NK-92 treated with Interleukin-12 subunit alpha and Interleukin-12 subunit beta, amount 100 ng/mL, for 24 hours (cell line): ENCODE data around the gene HSPA1B.
"Not testable (repeated sequence)": the region's sequence is repeated elsewhere in the genome, so short reads cannot be mapped to it uniquely, and the experiment has no call there.

Source experiments
- DNase-seq: peaks from one replicate; lab custom pipeline; 2025; lab: John Stamatoyannopoulos, UW

The HSPA1B gene

DNA sequence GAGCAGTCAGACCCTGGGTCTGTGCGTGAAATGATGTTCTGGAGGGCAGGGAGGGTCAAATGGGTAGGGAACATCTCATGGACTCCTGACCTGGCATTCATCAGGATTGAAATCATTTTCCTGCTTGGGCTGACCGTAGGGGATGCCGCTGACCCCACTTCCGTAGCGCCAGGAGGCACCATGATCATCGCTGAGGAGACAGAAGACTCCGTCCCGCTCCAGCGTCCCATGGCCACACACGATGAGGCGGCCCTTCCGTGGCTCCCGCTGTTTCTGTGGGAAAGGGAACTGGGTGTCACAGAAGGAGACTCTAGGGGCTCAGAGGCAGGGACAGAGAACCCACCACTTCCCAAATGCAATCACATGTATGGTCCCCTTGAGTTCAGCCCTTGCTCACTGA lies 32.8 kb downstream of the HSPA1B start:
- no peak for DNase-seq

DNA sequence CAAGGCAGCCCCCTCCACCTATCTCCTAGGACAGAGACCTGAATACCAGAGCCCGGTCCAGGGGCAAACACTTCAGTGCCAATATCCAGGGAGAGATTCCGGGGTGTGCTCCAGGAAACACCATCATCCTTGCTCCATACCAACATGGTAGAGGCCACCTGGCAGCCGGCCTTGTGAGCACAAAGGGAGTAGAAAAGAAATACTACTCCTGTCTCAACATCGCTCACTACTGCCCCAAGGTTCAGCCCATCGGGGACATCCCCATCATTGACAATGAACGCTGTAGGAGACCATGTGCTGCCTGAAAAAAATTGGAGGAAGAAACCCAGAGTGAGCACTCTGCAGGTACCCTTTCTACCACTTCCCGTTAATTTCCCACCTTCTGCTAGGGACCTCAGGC lies 33.6 kb downstream of the HSPA1B start:
- DNase-seq = no peak

DNA sequence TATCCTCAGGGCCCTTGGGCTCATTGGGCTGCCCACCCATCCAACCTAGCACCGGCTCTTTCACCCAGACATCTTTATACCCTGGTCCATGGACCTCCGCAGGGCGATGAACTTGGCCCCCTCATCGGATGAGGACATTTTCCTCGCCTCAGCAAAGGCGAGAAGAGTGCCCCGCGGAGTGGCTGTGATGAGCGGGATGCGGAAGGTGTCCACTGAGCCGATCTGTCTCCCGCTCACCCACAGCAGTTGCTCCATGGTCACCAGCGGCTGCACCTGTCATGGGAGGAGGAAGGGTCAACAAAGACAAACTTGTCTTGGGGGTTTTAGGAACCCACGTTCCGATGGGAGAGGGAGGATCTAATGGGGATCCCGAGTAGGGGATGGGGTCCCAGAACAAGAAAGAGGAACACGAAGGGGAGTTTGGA lies 34.4 kb downstream of the HSPA1B start:
- DNase-seq = no peak

DNA sequence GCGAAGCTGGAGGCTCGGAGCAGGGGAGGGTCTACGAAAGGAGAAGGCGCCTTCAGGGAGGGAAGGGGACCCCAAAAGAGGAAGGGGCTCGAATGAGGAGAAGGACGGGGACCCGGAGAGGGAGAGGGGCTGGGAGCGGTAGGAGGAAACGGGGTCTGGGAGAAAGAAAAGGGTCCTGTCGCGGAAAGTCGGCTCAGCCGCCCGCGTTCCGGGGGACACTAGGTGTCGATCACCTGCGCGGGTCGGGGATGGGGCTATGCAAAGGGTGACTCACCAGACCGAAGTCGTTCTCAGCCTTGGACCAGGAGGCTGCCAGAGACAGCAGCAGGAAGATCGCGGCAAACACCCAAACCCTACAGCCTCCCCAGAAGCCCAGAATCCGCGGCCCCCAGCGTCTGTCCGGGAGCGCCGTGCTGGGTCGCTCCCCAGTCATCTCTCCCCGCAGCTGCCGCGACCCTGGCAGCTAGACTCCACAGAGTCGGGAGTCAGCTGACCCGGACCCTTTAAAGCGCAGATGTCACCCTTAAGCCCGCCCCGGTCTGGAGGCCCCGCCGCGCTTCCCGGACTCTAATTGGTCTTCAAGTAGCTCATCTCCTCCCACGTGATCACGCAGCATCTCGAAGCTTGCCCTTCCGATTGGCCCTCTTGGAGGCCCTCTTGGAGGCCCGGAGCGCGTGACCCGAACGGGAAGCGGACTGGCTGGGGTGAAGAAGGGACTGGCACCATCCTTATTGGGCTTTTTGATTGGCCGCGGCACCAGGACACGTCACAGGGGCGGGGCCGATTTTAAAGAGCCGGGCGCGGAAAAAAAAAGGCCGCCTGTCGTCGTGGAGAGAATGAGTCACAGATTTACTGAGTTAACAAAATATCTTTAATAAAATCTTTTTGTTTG lies 35.1 kb downstream of the HSPA1B start, which contains the start of gene NEU1:
Gene NEU1 (minus strand): TSS at position 478 of the 892 bp plus-strand sequence. CDS start 45 bp downstream, at position 433.
- DNase-seq = peak; percentile 100

DNA sequence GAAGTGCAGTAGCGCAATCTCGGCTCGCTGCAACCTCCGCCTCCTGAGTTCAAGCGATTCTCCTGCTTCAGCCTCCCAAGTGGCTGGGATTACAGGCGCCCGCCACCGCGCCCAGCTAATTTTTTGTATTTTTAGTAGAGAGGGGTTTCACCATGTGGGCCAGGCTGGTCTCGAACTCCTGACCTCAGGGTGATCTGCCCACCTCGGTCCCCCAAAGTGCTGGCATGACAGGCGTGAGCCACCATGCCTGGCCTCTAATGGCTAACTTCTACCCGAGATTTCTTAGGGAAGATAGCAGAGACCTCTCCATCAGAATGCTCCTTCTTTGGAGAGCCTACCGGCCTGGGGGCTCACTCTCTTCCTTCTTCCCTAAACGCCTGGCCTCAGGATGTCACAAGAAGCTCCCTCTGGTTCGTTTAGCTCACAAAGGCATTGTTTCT lies 36.6 kb downstream of the HSPA1B start:
- DNase-seq = not testable (repeated sequence)

DNA sequence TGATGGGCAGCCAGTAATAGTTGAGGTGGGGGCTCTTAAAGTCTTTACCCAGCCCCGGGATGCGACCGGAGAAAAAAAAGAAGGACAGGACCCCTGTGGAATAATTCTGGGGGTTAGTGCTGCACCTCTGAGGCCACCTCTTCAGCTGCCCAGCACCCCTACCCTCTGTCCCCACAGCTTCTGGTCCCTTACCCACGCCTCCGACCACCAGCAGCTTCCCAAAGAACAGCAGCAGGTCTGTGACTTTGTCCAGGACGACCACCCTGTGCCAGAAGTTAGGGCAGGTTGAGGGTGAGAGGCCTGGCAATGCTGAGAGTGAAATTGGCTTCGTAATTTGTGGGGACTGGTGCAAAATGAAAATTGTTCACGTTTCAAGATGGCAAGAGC lies 37.3 kb downstream of the HSPA1B start:
- DNase-seq = no peak

DNA sequence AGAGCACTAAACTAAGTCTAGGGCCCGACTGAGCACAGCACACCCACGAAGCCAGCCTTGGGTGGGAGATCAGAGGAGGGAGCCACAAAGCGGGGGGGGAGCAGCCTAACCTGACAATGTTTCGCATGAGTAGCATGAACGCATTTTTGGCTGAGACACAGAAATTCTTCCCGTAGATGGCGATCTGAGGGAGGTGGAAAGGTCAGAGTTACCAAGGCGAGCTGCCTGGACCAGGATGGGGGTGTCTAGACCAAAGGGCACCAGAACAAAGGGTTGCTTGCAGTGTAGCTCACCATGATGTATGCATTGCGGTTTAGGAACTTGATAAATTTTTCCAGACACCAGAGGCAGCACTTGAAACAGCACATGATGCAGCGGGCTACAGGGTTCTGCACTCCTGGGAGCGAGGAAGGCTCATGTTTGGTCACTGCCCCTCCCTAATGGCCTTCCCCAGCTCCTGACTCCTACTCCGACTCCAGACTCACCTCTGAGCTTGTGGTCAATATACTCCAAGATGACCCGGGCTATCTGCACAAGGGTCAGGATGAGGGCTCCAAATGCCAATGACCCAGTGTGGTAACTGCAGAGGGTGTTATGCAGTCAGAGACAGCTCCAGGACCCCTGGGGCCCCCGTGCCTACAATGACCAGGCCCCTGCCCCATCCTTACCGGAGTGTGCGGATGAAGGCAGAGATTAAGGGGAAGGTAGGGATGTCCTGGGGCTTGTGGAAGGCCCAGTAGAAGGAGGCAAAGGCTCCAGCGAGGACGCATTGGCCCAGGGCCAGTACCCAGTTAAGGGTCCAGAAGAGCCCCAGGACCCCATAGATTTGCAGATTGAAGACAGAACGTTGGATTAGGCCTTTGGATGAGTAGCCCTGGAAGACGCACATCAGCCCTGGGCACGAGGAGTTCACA lies 37.9 kb downstream of the HSPA1B start:
- no peak for DNase-seq

DNA sequence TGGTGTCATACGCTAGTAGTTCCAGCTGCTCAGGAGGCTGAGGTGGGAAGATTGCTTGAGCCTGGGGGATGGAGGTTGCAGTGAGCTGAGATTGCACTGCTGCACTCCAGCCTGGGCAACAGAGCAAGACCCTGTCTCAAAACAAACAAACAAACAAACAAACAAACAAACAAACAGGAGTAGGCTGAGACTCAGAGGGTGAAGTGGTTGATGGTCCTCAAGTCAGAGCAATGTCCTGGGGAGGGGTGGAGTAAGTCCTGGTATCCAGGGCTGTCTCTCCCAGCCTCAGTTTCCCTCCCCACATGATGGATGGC lies 41.1 kb downstream of the HSPA1B start:
- DNase-seq = not testable (repeated sequence)

DNA sequence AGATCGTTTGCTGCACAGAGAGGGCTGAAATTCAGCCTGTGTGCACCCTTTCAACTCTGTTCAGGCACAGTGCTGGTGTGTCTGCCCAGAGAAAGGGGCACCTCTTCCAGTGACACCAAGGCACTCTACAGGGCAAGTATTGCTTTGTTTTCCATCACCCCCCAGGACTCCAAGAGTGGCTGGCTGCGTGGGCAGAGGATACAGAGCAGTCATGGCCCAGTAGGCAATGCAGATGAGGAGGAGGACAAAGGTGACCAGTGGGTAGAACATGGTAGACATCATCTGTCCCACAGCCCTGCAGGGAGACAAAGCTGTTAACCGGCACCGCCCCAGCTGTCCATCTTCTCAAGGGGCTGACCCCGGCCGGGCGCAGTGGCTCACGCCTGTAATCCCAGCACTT lies 41.8 kb downstream of the HSPA1B start:
- DNase-seq = no peak

DNA sequence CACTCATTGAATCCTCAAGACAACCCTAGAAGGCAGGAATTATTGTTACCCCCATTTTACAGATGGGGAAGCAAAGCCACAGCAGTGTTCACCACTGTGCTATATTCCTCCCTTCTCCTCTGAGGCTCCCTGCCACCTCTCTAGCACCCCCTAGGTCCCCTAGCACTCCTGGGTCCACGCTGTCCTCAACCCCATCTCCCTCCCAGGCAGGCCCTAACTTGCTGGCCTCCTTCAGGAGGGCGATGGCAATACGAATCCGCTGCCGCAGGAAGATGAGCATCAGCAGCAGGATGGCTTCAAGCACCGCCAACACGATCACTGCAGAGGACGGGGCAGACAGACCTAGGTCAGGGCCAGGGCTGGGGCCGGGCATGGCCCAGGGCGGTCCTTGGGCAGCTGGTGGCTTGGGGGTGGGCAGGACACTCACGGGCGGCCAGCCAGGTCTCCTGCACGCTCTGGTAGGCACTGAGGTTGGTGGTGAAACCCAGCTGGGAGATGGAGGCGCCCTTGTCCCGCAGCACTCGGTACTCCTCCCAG lies 42.9 kb downstream of the HSPA1B start:
- no peak for DNase-seq

DNA sequence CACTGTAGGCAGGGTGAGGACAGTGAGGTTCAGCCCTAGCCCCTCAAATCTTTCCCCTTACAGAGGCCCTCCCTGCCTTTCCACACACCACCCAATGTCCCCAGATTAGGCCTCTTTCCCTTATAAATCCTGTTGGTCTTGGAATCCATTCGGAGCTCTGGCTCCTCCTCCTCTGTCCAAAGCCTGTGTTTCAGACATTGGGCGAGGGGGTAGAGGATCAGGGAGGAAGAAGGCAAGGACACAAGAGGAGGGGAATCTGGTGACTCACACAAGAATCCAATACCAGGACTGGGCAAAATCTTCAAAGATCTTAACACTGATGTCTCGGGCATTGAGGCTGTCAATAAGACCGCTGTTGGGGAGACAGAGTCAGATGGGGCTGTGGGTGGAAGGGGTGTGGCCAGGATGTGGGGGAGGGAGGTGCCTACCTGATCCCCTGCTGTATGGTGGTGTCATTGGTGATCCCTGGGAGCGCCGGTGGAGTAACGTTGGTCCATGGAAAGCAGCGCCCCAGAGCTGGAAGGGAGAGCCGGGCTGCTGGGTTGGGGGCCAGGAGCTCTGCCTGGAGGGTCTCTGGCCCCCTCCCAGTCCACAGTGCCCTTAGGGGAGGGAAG lies 43.6 kb downstream of the HSPA1B start:
- no peak for DNase-seq

DNA sequence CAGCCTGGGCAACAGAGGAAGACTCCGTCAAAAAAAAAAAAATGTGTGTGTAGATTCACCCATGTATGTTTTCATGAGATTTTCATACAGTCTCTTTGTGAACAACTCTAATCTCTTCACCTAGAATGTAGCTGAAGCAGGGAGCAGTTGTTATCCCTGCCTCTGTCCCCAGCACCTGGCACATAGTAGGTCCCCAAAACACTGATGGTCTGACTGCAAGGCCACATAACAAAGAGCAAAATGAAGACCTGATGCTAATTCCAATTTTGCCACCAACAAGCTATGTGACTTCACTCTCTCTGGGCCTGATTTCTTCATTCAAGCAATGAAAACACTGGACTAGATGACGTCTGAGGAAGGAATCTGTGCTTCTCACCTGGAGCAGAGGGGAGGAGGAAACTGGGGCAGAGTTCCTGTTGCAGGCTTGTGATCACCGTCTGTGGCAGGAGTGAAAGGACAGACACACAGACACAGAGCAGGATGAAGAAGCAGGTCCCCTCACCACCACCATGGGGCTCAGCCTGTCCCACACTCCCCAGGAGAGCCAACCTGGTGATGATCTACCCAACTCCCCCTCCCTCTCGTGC lies 46.6 kb downstream of the HSPA1B start:
- no peak for DNase-seq

DNA sequence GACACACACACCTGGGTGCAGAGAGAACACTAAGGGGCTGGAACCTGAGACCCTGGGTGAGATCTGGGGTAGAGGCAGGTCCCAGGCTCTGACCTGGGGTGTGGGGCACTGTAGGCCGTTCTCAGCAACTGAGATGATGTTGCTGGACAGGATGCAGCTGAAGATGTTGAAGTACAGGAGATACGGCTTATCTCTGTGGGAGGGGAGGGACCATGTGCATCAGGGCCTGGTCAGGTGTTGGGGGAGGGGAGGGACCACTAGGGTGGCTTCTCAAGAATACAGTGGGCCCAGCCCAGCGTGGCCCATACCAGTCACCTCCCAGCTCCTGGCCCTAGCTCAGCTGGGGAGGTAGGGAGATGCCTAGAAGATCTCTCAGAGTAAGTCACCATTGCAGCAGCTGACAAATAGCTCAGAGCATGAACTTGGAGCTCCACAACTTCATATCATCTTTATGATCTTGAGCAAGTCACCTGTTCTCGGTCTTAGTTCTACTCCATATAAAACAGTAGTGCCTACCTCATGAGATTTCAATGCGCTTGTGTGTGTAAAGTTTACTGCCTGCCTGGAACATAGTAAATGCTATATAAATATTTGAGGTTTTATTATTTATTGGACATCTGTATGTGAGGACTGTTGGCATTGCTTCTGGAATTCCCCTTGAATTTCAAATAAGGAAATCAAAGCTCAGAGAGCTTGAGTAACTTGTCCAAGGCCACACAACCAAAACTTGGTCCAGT lies 47.5 kb downstream of the HSPA1B start:
- no peak for DNase-seq

DNA sequence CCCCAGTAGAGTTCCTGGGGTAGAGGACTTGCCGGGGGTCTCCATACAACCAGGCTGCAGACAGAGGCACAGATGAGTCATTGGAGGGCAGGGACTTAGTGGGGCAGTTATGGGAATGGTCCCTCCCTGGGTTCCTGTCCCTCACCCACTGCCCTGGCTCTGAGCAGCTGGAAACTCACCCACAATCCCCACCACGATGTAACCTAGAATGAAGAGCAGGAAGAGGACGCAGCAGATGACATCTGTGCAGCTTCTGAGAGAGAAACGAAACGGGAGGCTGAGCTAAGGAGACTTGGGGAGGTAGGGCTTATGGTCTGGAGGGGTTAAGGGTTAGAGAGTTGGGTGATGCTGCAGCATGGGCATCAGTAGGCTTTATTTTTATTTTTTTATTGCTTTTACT lies 48.3 kb downstream of the HSPA1B start:
- DNase-seq = no peak

DNA sequence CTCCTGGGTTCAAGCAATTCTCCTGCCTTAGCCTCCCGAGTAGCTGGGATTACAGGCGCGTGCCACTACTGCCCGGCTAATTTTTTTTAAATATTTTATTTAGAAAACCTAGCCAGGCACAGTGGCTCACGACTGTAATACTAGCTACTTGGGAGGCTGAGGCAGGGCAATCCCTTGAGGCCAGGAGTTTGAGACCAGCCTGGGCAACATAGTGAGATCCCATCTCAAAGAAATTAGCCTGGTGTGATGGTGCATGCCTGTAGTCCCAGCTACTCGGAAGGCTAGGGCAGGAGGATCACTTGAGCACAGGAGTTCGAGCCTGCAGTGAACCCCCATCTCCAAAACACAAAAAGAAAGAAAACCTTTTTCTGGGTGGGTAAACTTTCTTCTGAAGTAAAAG lies 48.8 kb downstream of the HSPA1B start:
- no peak for DNase-seq

DNA sequence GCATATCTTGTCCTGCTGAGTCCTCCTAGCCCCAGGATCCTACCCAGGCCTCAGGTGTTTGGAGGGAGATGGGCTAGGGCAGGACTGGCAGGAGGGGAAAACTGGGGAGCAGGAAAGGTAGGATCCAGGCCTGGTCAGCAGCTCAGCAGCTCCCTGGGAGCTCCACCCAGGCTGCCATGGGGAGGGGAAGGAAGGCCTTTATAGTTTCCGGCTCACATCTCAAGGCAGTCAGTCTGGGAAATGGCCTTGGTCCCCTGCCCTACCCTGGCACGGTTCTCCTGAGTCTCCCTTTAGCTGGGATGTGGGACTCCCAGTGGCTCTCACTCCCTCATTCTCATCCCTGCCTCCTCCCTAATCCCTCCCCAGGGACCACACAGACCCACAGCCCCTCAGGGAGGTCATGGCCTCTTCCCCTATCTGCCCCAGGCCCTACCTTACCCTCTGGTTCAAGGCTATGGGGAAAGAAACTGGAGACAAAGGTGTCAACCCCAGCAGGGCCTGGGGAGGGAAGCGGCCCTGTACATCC lies 49.6 kb downstream of the HSPA1B start:
- no peak for DNase-seq

DNA sequence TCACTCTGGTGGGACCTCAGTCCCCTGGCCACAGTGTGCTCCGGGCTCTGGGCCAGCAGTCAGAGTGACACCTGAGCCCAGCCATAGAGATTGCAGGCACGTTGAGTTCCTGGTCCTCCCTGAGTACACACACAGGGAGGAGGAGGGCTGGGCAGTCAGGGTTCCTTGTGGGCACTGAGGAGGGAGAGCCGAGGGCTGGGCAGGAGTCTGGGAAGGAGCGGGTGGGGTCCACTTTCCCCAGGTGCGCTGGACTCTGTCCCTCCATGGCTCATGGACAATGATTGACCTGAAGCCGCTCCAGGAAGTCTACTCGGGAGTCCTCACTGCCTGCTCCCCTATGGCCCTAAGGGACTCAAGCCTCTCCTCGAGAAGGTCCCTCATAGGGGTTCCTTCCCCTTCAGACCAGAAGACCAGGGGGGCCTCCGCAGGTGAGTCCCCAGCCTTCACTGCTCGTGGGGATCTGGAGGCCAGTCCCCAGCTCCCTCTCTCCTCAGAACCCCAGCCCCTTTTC lies 50.2 kb downstream of the HSPA1B start:
- no peak for DNase-seq

DNA sequence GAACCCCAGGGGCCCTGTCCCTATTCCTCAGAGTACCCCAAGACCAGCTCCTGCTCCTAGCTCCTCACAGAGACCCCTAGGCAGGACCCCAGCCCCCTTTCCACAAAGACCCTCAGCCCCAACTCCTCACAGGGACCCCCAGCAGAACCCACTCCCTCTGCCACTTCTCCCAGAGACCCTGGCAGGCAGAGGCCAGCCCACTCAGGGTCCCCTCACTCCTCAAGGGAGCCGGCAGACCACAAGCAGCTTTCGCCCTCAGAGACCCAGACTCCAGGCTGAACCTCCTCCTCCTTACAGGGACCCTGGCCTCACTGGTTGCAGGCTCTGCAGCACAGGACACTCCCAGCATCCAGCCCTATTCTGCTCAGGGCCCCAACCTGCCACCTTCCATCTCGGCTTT lies 50.7 kb downstream of the HSPA1B start:
- no peak for DNase-seq

DNA sequence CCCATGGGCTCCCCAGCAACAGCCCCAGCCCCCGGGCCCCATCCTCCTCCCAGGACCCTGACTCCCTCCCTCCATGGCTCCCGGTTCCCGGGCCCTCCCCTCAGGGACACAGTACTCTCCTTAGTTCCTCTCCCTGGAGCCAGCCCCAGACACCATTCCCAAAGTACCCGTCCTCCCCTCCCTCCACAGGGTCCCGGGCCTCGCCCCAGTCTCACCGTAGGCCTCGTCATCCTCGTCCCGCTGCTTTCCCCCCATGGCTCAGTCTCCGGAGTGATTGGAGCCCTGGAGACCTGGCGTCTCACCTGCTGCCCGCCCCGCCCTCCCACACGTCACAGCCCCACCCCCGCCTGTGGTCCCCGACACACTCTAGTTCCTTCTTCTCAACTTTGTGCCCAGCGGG lies 51.2 kb downstream of the HSPA1B start, which contains the start of gene SLC44A4:
Gene SLC44A4 (minus strand): TSS at position 272 of the 400 bp plus-strand sequence. CDS start 17 bp downstream, at position 255.
- no peak for DNase-seq

DNA sequence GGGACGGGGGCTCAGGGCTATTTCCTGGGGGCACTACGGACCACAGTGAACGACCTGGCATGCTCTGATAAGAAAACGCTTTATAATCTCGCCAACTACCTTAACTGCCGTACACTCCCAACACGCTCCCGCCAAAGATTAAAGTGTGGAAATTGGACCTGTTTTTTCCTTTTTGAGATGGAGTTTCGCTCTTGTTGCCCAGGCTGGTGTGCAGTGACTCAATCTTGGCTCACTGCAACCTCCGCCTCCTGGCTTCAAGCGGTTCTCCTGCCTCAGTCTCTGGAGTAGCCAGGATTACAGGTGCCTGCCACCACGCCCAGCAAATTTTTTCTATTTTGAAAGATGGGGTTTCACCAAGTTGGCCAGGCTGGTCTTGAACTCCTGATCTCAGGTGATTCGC lies 51.6 kb downstream of the HSPA1B start:
- no peak for DNase-seq
